Central memory CD4-positive, alpha-beta T cell (primary cell): ENCODE data around the gene NUDT8.
"Not testable (repeated sequence)": the region's sequence is repeated elsewhere in the genome, so short reads cannot be mapped to it uniquely, and the experiment has no call there.

Source experiments
- DNase-seq: peaks from one replicate; pipeline ENCODE4 v3.0.0; 2022

The NUDT8 gene

GRCh38 chr11:67641338-67642172 lies 11.8 kb upstream of the NUDT8 start:
- DNase-seq: no peak

DNA sequence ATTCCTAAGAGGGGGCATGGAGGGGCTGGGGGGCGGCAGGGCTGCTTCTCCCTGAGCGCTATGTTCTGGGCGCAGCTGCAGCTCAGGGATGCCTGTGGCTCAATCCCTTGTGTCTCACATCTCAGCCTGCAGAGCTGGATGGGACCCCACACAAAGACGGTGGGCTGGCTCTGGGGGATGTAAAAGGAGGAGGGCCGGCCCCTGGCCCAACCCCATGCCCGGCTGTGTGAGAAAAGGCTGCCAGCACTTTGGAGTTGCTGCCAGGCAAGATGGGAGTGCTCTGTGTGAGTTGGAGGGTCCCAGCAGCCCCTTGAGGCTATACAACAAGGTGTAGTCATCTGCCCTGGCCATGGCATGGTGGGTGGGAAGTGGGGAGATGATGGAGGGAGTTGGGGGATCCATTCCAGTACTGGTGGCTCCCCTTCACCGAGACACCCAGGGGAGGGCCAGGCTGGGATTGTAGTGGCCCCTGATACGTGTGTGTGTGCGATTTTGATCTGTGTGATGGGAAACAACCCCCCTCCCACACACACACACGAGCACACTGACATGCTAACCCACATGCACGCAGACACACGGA lies 11.1 kb upstream of the NUDT8 start:
- DNase-seq: no peak

DNA sequence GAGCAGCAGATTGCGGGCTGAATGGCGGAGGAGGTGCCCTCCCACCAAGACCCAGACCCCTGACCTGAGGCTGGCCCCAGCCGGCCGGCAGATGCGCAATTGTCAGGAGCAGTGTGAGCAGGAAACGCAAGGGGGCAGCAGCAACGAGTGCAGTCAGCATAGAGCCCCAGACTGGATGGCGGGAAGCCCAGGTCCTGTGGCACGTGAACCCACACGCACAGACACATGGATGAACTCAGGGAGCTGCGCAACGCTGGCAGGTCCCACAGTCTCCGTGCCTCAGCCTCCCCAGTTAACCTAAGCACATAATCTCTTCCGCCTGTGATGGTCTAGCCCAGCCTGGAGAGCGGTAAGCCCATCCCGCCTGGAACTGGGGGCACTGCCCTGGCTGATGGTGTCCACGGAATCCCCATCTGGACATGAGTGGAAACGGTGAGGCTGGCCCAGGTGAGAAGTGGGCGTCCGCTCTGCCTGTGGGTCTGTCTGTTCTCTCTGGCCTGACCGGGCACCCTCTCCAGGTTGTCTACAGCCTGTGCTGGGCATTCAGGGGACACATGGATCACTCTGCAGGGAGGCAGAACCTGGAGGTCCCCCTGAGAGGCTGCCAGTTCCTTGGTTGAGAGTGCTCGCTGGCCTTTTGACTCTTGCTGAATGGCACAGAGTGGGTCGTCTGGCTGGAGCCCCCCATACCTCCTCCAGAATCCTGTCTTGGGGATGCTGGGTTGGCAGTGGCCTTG lies 10.5 kb upstream of the NUDT8 start:
- DNase-seq: peak; percentile 44

DNA sequence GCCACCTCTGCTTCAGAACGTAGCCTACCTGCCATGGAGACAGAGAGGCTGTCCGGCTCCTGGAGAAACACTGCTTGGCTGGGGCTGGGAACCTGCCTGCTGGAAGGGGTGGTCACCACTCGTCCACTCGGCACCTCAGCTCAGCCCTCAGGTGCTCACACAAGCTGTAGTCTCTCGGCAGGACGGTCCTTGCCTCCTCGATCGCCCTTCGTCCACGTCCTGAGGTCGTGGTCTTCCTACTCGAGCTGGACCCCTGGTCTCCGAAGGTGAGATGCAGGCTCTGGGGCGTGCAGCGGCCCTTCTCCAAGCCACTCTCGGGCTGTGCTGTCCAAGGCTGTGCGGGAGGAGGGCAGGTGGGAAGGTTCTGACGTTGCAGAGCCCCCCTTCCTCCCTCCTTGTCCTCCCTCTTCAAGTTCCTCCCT lies 9.7 kb upstream of the NUDT8 start, which contains the start of gene TBX10:
Gene TBX10, minus strand, starts transcription at position 326 of the 422 bp plus-strand sequence. Its CDS starts 291 bp downstream, at position 35.
- no peak for DNase-seq

GRCh38 chr11:67638535-67639437 lies 9.0 kb upstream of the NUDT8 start:
- DNase-seq: no peak

DNA sequence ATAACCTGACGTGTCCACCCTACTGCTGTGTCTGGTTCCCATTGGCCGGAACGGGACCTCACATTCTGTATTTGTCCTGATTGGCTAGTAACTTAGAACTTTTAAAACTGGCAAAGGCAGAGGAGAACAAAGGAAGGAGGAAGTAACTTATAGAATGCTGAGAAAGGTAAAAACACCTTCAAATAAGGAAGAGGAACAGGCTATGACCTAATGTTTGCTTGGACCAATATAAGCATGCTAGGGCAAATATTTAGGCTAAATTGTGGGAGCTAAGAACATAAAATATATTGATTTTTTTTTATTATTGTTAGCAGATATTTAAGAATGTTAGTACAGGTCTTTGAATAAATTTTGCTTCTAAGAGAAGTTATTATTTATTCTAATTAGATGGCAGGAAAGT lies 7.7 kb upstream of the NUDT8 start:
- DNase-seq: not testable (repeated sequence)

- no peak for DNase-seq
Observed at GRCh38 chr11:67636962-67637361, 7.2 kb upstream of the NUDT8 start.

- no peak for DNase-seq
Observed at GRCh38 chr11:67635231-67635521, 5.4 kb upstream of the NUDT8 start.

GRCh38 chr11:67634366-67635230 lies 4.9 kb upstream of the NUDT8 start:
- no peak for DNase-seq

- no peak for DNase-seq
Observed at GRCh38 chr11:67633758-67634365, 4.1 kb upstream of the NUDT8 start.

GRCh38 chr11:67632982-67633755 lies 3.4 kb upstream of the NUDT8 start:
- no peak for DNase-seq

DNA sequence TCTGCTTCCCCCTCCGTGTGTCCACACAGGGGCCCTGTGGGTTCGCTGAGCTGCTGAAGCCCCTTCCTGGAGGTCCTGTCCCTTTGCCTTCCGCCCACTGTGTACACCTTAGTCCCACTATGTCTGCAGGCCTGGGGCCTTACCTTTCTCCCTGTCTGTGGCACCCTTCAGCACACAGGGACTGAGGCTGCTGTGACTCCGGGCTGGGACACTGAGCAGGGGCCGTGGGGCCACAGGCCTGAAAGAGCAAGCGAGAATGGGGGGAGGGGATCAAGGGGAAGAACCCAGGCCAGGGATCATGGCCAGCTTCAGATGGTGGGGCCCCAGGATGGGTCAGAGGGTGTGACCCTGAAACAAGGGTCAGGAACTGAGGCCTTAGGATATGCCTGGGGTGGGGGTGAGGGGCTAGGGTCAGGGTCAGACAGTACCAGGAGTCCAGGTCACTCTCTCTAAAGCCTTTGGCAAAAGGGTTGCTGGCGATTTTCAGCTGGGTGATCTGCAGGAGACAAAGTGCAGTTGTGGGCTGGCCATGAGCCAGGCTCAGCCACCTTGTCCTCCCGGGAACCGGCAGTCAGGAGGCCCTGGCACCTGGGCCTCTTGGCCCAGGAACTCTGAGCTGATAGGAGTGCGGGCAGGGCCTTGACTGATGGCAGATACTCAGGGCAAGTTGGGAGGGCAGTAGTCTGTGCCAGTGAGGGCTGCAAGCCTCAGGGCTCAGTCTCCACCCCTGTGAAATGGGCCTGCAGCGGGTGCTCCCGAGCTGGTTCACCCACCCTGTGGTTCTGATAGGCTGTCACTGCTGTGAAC lies 2.6 kb upstream of the NUDT8 start:
- no peak for DNase-seq

- no peak for DNase-seq
Observed at GRCh38 chr11:67631853-67632174, 2.1 kb upstream of the NUDT8 start.

DNA sequence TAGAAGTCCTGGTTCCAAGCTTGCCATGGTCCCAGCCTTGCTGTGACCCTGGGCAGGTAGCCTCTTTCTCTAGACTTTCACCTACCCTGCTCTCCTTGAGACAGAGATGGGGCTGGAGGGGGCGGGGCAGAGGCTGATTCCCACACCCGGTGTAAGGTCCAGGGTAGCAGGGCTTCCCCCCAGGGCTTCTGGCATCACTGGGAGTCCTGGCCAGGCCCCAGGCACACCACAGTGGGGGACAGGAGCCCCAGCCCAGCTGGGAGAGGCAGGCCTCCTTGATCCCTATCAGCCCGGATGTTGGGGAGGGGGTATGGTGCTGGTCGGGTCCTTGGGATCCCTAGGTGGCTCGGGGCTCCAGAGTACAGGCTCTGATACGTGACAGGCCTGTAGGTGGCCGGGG lies 1.7 kb upstream of the NUDT8 start:
- no peak for DNase-seq

DNA sequence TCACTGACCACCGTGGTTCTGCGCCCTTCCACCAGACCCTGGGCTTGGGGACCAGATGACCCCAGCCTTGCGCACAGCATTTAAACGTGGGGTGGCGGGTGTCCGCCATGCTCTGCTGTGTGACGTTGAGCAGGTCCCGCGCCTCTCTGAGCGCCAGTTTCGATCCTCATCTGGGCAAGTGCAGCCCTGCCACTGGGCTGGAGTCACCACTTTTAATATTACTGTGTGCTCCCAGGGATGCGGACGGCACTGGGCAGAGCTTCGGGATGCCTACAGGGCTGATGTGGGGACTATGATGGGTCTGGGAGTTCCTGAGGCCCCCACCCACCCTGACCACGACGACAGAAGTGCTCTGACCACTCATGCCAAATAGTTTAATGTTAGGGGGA lies 1.2 kb upstream of the NUDT8 start:
- DNase-seq: no peak

DNA sequence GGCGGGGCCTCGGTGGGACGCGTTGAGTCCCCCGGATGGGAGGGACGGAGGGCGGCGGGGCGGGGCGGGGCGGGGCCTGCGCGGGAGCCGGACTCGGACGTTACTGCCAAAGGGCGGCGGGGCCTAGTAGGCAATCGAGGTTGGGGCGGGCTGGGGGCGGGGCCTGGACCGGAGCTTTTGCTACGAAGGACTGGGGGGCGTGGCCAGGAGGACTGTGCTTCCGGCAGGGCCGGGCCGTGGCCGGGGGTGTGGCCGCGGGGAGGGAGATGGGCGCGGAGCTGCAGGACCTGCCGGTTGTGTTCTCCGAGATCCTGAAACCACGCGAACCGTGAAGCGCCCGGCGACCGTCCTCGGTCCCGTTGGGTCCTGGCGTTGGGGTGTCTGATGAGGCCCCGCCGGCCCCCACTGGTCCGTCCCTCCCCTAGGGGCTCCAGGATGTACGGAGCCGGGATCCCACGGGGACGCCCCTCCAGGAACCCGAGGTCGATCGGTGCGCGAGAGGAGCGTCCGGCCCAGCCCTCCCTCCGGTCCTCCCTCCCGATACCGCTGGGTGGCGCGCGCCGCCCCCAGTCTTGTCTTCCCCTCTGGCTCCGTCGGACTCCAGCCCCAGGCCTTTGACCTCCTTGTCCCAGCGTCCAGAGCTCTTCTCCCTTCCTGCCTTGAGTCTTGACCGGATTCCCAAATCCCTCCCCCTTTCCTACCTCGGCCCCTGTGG lies 648 bp upstream of the NUDT8 start:
- DNase-seq: peak; percentile 88

DNA sequence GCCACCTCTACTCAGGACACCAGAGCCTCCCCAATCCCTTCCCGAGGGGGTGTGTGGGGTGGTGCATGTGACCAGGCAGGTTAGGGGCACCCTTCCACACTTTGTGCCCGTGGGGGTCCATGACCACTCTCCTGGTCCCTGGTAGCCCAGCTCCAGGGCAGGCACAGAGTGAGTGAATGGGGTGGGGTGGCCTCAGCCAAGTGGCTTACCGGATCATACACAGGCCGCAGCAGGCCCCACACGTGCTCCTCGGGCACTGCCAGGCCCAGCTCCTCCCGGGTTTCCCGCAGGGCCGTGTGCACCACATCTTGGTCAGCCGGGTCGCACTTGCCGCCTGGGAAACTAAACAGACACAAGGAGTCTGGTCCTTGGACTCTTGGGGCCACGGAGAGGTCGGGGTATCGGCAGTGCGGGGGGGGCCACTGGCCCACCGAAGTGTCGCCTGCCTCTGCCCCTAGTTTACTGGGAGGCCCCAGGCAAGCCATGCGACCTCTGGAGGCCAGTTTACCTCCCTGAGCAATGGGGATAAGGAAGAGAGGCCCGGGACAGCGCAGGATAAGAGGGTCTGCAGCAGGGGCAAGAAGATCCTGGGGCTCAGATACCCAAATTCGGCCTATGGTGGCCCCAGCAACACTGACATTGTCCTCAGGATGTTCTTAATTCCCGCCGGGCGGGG lies 889 bp downstream of the NUDT8 start:
- no peak for DNase-seq

DNA sequence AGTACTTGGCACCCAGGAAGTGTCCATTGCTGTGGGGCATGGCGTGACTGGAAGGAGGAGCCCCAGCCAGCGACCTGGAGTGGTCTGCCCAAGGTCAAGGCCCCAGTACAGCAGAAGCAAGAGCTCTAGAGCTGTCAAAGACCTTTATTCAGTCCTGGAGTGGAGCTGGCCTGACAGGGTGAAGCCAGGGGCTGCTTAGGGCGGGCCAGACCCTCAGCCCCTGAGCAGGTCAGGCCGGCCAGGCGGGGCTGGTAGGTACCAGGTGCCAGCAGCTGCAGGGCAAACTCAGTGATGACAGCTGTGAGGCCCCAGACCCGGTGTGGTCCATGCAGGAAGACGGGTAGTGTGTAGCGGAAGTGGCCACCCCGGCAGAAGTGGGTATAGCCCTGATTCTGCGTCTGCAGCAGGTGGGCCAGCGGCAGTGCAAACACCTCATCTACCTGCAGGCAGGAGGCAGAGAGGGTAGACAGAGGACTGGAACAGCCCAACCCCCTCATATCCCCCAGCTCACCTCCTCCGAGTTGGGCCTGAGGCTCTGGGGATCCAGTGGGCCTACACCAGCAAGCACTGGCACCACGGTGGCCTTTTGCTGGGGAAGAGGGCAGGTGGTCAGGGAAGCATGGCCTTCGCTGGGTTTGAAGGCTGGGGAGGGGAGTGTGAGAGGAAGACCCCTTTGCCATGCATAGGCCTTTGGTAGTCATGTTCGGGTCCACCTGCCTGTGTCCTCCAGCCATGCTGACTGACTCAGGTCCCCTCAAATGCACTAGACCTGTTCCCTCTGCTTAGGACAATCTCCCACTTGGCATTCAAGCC lies 1.7 kb downstream of the NUDT8 start:
- no peak for DNase-seq
